ENCODE results near the gene LTV1. TPM values are rescaled to one million over a fixed set of nuclear protein-coding genes. Genes with fewer than 3 reads are reported as not detected.
"Not testable (repeated sequence)": the region's sequence is repeated elsewhere in the genome, so short reads cannot be mapped to it uniquely, and the experiment has no call there.

LTV1 gene
- total RNA-seq, 1 donor from 2014 or later = 22.4 TPM

GRCh38 chr6:143840595-143841265 is 2.4 kb upstream of the LTV1 start:
- intact Hi-C loops (cut with DNase I) = no loop called here
- DNase-seq (ENCODE audit: low spot score) (no peak), ATAC-seq (no peak)

DNA sequence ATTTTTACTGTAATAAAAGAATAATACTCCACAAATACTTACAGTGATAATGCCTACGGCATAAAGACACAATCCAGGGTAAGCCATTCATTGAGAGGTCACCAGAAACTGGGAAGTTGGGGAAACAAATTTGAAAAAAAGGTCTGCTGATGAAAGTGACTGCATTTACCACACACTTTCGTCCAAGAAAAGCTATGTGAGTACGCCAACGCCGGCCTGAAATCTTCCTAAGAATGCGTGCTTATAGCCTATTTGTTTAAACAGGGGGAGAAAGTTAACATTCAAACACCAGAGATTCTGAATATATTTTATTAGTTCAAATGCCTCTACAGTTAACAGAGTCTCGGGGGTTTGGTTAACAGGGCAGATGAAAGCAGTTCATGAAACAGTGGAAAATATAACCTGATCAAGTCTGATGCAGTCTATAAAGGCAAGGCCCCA is 657 bp upstream of the LTV1 start:
- no peak for DNase-seq (ENCODE audit: low spot score)
- intact Hi-C loops (cut with DNase I) = no loop called here
- ATAC-seq = peak; percentile 67

GRCh38 chr6:143843677-143843999 is 500 bp downstream of the LTV1 start:
- intact Hi-C loops (cut with DNase I) = no loop called here
- no peak for ATAC-seq
- no peak for DNase-seq (ENCODE audit: low spot score)

DNA sequence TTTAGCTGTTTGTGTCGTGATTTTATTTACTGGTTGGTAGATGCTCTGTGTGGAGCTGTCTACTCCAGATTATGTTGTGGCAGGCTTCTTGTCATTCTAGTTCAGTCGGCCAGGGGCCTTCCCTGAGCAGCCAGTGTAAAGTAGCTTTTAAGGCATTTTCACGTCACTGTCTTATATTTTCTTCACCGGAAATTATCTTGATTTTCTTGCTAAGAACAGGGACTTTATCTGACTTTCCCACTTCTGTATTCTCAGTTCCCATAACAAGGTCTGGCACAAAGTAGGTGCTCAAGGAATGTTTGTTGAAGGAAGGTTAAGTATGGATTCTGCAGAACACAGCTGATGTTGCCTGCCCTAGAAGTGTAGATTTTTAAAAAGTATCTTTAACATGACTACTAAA is 868 bp downstream of the LTV1 start:
- ATAC-seq = no peak
- intact Hi-C loops (cut with DNase I) = no loop called here
- DNase-seq (ENCODE audit: low spot score) = no peak

DNA sequence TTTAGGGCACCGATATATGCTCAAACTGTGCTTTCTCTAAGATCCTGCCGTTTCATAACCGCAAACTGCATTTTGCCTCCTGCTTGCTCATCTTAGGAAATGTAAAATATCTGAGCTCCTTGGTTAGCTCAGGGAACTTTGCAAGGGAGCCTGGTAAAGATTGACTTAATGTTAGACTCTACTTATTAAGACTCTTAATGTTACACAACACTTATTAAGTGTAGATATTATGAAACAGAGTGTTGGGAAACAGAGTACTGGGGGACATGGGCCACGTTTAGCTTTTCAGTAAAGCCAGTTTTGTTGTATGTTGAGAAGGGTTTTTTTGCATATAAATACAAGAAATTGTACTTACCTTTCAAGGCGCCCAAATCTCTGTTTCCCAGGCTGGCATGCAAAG is 1.9 kb downstream of the LTV1 start:
- ATAC-seq (no peak), DNase-seq (ENCODE audit: low spot score) (no peak)
- intact Hi-C loops (cut with DNase I) = no loop called here

GRCh38 chr6:143851706-143852105 is 8.6 kb downstream of the LTV1 start:
- DNase-seq (ENCODE audit: low spot score); intact Hi-C loops (cut with DNase I); ATAC-seq: not testable (repeated sequence)

DNA sequence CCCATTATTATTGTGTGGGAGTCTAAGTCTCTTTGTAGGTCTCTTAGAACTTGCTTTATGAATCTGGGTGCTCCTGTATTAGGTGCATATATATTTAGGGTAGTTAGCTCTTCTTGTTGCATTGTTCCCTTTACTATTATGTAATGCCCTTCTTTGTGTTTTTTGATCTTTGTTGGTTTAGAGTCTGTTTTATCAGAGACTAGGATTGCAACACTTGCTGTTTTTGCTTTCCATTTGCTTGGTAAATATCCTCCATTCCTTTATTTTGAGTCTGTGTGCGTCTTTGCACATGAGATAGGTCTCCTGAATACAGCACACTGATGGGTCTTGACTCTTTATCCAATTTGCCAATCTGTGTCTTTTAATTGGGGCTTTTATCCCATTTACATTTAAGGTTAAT is 11.9 kb downstream of the LTV1 start:
- DNase-seq (ENCODE audit: low spot score); ATAC-seq; intact Hi-C loops (cut with DNase I): not testable (repeated sequence)

GRCh38 chr6:143856762-143857161 is 13.6 kb downstream of the LTV1 start:
- ATAC-seq; DNase-seq (ENCODE audit: low spot score); intact Hi-C loops (cut with DNase I): not testable (repeated sequence)

DNA sequence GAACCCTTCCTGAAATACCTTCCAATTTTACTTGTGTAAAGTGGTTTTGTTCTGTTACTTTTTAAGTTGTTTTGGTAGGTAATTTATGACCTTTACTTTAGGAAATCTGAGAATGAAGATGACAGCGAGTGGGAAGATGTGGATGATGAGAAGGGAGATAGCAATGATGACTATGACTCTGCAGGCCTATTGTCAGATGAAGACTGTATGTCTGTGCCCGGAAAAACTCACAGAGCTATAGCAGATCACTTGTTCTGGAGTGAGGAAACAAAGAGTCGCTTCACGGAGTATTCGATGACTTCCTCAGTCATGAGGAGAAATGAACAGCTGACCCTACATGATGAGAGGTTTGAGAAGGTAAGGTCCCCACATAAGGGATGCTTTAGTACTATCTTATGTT is 14.5 kb downstream of the LTV1 start:
- intact Hi-C loops (cut with DNase I) = no loop called here

DNA sequence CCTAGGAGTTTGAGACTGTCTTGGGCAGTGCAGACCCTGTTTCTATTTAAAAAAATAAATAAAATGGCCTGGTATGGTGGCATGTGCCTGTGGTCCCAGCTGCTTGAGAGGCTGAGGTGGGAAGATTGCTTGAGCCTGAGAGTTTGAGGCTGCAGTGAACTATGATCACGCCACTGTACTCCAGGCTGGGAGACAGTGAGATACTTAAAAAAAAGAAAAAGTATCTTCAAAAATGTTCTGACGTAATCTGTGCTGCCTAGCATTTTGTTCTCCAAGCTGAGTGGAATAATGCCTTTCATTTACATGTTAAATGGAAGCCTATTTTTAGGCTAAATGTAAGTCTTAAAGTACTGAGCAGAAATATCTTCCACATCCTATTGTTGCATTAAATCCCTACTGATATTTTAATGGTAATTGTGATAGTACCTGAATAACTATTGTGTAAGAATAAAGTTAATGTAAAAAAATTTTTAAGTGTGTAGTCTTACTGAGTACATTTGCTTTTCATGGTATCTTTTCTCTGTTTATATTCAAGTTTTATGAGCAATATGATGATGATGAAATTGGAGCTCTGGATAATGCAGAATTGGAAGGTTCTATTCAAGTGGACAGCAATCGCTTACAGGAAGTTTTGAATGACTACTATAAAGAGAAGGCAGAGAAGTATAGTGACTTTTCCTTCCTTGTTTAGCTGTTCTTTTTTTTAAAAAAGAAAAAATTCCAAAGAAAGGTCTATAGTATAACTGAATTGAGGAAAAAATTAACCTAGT is 16.9 kb downstream of the LTV1 start:
- intact Hi-C loops (cut with DNase I) = no loop called here
- DNase-seq (ENCODE audit: low spot score) (no peak), ATAC-seq (no peak)

More for the DNA sequence above, 14.5 kb downstream of the LTV1 start:
- DNase-seq (ENCODE audit: low spot score) (no peak), ATAC-seq (no peak)

GRCh38 chr6:143863771-143864170 is 20.6 kb downstream of the LTV1 start:
- DNase-seq (ENCODE audit: low spot score) = no peak

GRCh38 chr6:143864234-143864633 is 21.1 kb downstream of the LTV1 start, which contains the start of gene ZC2HC1B:
TSS of gene ZC2HC1B (plus strand) at chr6:143864474. CDS start at chr6:143864540, 66 bp downstream.
- no peak for DNase-seq (ENCODE audit: low spot score)
- intact Hi-C loops (cut with DNase I) = no loop called here
- no peak for ATAC-seq

More at GRCh38 chr6:143863771-143864170, 20.6 kb downstream of the LTV1 start:
- intact Hi-C loops (cut with DNase I) = no loop called here
- no peak for ATAC-seq

DNA sequence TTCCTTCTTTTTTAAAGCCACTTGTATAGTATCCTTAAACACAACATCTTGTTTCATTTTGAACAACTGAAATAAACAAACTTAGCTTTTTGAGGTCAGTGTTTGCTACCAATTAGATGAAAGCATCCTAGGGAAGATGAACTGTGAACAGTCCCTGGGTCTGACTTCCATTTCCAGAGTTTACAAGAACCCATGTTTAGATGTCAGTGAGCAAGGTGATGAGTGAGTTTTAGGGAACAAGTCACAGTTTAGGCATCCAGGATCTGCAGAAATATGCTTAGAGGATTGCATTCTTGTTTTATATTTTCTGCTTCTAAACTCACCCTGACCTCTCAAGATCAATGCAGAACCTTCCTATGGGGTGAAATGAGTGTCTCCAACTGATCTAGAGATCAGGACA is 24.1 kb downstream of the LTV1 start:
- no peak for ATAC-seq
- DNase-seq (ENCODE audit: low spot score) = no peak

DNA sequence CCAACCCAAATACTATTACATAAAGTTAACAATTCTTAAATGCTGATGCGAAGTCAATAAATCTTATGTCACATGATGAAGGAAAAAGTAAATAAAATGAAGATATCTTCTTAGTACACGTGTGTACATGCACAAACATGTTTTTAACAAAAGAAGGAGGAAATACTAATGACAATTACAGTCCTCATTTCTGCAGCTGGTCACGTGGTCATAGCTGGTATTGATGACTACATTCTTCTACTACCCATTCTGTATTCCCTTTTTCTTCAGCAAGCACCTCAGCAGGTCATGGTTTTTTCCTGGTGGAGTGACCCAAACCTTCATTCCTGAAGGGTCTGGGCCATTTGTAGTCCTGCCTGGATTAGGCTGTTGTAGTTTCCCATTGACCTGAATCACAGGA is 25.7 kb downstream of the LTV1 start:
- ATAC-seq; DNase-seq (ENCODE audit: low spot score); intact Hi-C loops (cut with DNase I): not testable (repeated sequence)

More for the DNA sequence above, 24.1 kb downstream of the LTV1 start:
- intact Hi-C loops (cut with DNase I) = no loop called here

- ATAC-seq; DNase-seq (ENCODE audit: low spot score); intact Hi-C loops (cut with DNase I): not testable (repeated sequence)
These were observed 28.1 kb downstream of the LTV1 start for GRCh38 chr6:143871202-143871730.

DNA sequence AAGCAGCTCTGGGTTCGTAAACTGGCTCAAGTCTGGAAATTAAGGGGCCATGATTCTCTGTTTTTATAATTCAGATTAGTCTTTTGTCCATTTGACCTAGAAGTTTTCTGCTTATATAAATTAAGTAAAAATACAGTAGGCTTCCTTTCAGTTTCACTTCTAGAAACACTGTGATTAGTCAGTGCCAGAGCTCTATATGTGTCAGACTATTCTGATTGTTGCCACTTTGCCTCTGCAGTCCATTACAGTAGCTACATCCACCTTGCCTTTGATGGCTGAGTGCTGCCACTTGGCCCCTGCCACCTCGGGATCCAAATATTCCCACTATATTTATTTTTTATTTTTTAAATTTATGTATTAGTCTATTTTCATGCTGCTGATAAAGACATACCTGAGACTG is 29.1 kb downstream of the LTV1 start:
- intact Hi-C loops (cut with DNase I) = no loop called here
- ATAC-seq (no peak), DNase-seq (ENCODE audit: low spot score) (no peak)

DNA sequence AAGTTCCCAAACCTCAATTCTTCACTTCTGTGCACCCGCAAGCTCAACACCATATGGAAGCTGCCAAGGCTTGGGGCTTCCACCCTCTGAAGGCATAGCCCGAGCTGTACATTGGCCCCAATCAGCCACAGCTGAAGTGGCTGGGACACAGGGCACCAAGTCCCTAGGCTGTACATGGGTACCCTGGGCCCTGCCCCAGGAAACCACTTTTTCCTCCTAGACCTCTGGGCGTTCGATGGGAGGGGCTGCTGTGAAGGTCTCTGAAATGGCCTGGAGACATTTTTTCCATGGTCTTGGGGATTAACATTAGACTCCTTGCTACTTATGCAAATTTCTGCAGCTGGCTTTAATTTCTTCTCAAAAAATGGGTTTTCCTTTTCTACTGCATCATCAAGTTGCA is 30.5 kb downstream of the LTV1 start:
- DNase-seq (ENCODE audit: low spot score); intact Hi-C loops (cut with DNase I); ATAC-seq: not testable (repeated sequence)

- intact Hi-C loops (cut with DNase I); DNase-seq (ENCODE audit: low spot score); ATAC-seq: not testable (repeated sequence)
These were observed 31.4 kb downstream of the LTV1 start for GRCh38 chr6:143874503-143874902.

GRCh38 chr6:143877584-143878271 is 34.6 kb downstream of the LTV1 start:
- ATAC-seq = no peak
- no peak for DNase-seq (ENCODE audit: low spot score)
- intact Hi-C loops (cut with DNase I) = no loop called here

All from sciatic nerve (tissue), 2 donors.